Activated T-cell treated with anti-CD3 and anti-CD28 coated beads, Interleukin-2, amount 50 U/mL, for 1 hour (primary cell): ENCODE measurements around the gene MAP3K20.
"Not testable (repeated sequence)": the region's sequence is repeated elsewhere in the genome, so short reads cannot be mapped to it uniquely, and the experiment has no call there.

Experiments
- DNase-seq: peaks from one replicate; pipeline ENCODE4 v3.0.0-alpha.2; 2020

Gene MAP3K20

DNA sequence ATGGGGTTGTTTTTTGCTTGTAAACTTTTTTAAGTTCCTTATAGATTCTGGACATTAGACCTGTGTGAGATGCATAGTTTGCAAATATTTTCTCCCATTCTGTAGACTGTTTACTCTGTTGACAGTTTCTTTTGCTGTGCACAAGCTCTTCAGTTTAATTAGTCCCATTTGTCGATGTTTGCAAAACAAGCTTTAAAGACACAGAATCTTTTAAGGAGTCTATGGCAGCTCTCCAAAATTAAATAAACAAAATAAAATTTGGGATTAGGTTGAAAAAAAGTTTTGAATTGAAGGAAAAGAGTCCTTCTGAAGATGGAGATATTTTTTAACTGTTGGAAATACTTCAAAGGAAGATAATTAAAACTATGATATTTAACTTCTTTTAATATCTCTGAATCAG lies 88.8 kb downstream of the MAP3K20 start:
- no peak for DNase-seq

DNA sequence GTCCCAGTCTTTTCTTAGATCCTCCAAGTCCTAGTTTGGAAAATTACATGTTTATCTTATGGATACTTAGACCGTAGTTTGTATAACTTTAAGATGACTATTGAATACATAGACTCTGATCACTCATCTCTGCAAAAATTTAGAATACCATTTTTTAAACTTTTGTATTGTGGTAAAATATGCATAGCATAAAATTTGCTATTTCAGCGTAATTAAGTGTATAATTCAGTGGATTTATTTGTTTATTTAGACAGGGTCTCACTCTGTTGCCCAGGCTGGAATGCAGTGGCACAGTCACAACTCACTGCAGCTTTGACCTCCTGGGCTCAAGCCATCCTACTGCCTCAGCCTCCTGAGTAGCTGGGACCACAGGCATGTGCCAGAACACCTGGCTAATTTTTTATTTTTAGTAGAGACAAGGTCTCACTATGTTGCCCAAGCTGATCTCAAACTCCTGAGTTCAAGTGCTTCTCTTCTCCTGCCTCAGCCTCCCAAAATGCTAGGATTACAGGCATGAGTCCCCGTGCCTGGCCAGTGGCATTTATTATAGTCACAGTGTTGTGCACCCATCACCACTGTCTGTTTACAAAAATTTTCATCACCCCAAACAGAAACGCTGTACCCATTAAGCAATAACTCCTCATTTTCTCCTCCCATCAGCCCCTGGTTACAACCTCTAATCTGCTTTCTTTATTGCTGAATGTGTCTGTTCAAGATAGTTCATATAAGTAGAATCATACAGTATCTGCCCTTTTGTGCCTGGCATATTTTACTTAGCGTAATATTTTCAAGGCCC lies 90.0 kb downstream of the MAP3K20 start:
- no peak for DNase-seq

- DNase-seq, result no peak
Observed at GRCh38 chr2:173171321-173171720, 95.7 kb downstream of the MAP3K20 start.

- DNase-seq, result no peak
Observed at GRCh38 chr2:173171924-173172643, 96.4 kb downstream of the MAP3K20 start.

DNA sequence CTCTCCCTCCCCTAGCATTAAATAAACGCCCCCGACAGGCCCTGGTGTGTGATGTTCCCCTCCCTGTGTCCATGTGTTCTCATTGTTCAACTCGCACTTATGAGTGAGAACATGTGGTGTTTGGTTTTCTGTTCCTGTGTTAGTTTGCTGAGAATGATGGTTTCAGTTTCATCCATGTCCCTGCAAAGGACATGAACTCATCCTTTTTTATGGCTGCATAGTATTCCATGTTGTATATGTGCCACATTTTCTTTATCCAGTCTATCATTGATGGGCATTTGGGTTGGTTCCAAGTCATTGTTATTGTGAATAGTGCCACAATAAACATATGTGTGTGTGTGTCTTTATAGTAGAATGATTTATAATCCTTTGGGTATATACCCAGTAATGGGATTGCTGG lies 98.7 kb downstream of the MAP3K20 start:
- DNase-seq, result not testable (repeated sequence)

DNA sequence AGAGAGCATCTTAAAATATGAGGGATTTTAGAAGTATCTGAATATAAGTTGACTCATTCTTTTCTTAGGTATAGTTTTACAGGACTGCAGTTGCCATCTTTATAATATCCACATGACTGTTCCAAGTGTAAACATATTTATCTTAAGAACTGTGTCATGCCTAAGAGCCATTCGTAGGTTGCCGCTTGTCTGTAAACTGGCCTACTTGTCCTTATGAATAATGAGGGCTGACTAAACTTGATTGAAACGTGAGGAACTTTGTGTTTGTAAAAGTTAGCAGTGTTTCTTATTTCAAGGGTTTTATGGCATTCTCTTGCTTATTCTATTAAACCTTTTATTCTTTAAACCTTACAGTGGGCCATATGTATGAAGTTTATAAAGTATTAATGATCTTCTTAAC lies 99.6 kb downstream of the MAP3K20 start:
- no peak for DNase-seq

DNA sequence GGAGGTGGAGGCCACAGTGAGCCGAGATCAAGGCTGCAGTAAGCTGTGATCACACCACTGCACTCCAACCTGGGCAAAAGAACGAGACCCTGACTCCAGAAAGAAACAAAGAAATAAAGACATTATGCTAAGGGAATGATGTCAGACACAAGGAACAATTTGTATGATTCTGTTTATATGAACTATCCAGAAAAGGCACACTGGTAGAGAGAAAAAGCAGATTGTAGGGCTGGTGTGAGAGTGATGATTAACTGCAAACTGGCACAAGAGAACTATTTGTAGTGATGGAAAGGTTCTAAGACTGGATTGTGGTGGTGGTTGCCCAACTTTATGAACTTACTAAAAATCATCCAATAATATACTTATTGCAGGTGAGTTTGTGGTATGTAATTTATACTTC lies 106.3 kb downstream of the MAP3K20 start:
- DNase-seq, result no peak

GRCh38 chr2:173184031-173185004 lies 108.7 kb downstream of the MAP3K20 start:
- DNase-seq, result no peak

- no peak for DNase-seq
Observed at GRCh38 chr2:173185437-173185836, 109.8 kb downstream of the MAP3K20 start.

DNA sequence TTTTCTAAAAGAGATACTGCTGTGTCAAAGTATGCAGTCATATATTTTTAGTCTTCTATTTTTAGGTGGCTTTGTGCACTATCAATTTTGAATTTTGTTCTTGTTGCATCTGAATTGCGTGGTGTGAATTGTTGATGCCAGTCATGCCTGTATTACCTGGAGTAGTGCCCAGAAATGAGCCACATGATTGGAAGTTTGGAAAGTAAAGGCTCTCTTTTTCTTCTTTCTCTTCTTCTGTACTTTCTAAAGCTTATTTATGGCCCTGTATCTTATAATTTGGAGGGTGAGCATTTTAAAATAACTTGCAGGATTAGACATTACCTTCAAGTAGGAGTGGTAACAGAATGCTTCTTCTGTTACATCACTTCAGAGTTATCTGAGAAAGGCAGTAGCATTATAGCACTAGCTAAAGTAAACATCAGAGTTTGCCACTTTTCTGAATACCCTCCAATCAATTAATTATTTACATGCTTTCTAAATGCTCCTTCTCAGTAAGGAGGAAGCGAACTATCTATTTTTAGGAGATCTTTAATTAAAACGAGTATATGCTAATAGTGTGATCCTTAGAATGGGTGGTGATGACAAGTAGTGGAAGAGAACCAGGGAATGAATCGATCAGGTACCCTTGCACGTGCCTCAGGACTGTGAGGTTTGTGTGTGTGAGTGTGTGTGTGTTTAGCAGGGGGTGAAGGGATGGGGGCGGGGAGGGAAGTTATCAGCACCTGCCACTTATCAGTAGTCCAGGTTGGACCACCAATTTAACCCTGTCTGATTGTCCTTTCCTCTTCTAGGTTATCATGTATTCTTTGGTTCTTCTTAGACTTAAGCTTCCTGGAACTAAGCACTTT lies 112.5 kb downstream of the MAP3K20 start:
- no peak for DNase-seq

- no peak for DNase-seq
Observed at GRCh38 chr2:173191601-173192000, 116.0 kb downstream of the MAP3K20 start.

- no peak for DNase-seq
Observed at GRCh38 chr2:173192071-173192470, 116.4 kb downstream of the MAP3K20 start.

DNA sequence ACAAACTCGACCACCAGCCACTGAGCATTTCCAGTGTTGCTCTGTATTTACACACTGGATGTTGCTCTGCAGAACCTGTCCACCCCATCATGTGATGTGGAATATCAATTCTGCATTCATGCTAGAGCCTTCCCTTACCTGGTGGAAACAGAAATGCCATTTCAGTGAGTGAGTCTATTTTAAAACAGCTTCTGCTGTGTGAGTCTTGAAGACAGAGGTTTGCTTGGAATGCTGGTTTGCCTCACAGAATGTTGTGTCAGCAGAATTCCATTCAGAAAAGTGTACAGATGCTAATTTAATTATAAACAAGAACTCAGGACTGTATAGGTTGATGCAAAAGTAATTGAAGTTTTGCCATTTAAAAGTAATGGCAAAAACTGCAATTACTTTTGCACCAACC lies 118.3 kb downstream of the MAP3K20 start:
- DNase-seq, result no peak

- DNase-seq, result no peak
Observed at GRCh38 chr2:173195100-173195499, 119.5 kb downstream of the MAP3K20 start.

DNA sequence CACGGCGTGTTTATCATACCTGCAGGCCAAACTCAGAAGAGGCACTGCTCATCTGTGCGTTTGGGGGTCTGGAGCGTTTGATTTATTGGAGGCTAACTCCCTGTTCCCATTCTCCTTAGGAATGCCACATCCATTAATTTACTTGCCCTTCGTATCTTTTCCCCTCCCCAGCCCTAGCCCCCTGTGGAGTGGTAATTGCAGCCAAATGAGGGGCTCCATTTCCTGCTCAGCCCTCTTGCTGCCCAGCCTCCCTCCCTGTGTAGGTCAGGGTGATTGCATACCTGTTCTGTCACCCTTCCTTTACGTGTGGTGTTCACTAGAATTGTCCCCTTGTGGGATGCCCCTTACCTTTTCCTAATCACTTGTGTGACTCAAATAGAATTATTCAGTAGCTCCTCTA lies 120.4 kb downstream of the MAP3K20 start:
- DNase-seq, result no peak

DNA sequence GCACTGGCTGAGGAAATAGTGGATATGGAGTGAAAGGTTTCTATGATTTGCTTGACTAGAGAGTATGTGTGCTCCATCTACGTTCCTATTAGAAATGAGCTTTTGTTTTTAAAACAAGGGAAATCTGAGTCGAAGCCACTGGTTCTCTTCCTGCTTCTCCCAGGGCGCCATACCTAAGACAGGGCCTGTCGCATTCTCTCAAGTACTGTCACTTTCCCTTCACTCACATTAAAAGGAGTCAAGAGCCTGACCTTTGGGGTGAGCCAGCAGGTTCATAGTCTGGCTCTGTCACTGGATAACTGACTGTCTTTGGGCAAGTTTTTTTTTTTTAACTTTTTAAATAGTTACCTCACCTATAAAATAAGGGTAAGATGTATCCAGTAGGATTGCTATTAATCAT lies 121.0 kb downstream of the MAP3K20 start:
- DNase-seq, result no peak

- DNase-seq, result no peak
Observed at GRCh38 chr2:173198327-173198726, 122.7 kb downstream of the MAP3K20 start.

GRCh38 chr2:173199294-173199693 lies 123.6 kb downstream of the MAP3K20 start:
- DNase-seq, result no peak

DNA sequence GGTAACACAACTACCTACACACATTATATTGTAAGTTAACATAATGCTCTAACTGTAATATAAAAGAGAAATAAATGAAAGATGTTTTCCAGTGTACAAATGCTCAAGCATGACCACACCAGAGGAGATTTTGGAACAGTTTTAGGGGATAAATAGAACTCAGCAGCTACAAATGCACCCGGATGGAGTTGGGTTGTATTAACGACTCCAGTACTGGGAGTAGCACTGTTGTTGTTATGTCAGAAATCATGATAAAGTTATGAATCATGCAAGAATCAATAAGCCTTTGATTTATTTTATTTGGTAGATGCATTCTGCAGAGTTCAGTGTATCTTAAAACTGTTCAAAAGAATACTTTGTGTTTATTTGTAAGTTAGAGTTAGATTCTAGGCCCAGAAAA lies 126.9 kb downstream of the MAP3K20 start:
- no peak for DNase-seq

DNA sequence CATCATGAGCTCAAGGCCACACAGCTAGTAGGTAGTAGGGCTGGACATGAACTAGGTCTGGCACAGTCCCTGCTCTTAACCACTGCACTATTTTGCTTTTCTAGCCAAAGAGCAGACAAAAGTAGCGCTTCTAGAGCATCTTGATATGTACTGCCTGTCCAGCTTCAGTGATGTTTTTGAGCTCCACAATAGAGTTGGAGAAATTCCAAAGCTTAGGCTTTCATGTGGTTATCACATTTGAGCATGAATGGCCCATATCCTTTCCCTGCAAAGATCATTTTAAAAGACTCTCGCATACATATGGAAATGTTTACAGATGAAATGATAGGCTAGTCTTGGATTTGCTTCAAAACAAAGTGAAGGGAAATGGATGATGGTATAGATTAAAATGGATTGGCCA lies 128.7 kb downstream of the MAP3K20 start:
- no peak for DNase-seq

- no peak for DNase-seq
Observed at GRCh38 chr2:173205375-173205774, 129.7 kb downstream of the MAP3K20 start.

DNA sequence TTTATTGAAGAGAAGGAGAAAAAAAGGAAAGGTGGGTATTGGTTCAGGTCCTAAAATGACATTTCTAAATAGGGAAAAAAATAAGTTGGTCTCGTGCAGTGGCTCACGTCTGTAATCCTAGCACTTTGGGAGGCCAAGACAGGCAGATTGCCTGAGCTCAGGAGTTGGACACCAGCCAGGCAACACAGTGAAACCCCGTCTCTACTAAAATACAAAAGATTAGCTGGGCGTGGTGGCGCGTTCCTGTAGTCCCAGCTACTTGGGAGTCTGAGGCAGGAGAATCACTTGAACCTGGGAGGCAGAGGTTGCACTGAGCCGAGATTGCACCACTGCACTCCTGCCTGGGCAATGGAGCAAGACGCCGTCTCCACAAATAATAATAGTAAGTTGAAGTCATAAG lies 131.5 kb downstream of the MAP3K20 start:
- not testable (repeated sequence) for DNase-seq
